ENCODE data around the gene COPZ1. TPM values are rescaled to one million over a fixed set of nuclear protein-coding genes. Genes with fewer than 3 reads are reported as not detected.

COPZ1 gene
- total RNA-seq, 4 donors from 2014 or later, result 60.8 to 92.3 (median 79.5) TPM

- TF ChIP-seq, protein P1, sequence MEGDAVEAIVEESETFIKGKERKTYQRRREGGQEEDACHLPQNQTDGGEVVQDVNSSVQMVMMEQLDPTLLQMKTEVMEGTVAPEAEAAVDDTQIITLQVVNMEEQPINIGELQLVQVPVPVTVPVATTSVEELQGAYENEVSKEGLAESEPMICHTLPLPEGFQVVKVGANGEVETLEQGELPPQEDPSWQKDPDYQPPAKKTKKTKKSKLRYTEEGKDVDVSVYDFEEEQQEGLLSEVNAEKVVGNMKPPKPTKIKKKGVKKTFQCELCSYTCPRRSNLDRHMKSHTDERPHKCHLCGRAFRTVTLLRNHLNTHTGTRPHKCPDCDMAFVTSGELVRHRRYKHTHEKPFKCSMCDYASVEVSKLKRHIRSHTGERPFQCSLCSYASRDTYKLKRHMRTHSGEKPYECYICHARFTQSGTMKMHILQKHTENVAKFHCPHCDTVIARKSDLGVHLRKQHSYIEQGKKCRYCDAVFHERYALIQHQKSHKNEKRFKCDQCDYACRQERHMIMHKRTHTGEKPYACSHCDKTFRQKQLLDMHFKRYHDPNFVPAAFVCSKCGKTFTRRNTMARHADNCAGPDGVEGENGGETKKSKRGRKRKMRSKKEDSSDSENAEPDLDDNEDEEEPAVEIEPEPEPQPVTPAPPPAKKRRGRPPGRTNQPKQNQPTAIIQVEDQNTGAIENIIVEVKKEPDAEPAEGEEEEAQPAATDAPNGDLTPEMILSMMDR (IDR thresholded peaks at IDR 0.05; ENCODE audit: low read depth), result no peak
Measured at GRCh38 chr12:54351341-54351740, 26.4 kb downstream of the COPZ1 start.

- TF ChIP-seq, protein P1 (IDR thresholded peaks at IDR 0.05; ENCODE audit: low read depth), result no peak
Measured at GRCh38 chr12:54352022-54352531, 27.1 kb downstream of the COPZ1 start.

GRCh38 chr12:54352891-54353874, 28.3 kb downstream of the COPZ1 start:
- TF ChIP-seq, protein P1 (IDR thresholded peaks at IDR 0.05; ENCODE audit: low read depth), result no peak

DNA sequence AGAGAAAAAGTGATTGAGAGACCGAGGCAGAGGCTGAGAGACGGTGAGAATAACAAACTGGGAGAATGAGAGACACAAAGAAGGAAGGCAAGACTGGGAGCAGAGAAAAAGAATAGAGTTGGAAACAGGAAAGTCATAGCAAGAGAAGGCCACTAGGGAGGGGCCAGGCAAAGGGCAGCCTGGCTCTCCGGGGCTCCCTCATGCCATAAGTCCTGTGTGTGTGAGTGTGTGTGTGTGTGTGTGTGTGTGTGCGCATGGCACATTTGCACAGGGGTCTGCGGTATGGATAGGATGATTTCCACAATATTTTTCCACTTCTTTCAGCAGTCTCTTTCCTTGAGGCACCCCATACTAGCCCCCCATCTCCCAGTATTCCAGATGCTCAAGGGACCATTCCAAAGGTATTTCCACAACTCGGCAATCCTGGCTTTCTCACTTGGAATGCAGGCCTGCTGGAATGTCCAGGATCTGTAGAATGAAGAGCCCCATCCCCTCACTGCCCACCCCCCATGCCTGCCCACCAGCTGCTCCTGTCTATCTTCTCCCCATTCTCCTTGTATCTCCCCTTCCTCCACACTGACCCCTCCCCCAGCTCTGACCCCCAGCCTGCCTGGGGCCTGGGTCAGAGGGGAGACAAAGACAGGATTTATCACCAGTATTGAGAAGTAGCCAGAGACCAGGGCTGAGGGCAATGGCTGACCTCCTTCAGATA, 30.3 kb downstream of the COPZ1 start:
- TF ChIP-seq, protein P1 (IDR thresholded peaks at IDR 0.05; ENCODE audit: low read depth), result no peak

DNA sequence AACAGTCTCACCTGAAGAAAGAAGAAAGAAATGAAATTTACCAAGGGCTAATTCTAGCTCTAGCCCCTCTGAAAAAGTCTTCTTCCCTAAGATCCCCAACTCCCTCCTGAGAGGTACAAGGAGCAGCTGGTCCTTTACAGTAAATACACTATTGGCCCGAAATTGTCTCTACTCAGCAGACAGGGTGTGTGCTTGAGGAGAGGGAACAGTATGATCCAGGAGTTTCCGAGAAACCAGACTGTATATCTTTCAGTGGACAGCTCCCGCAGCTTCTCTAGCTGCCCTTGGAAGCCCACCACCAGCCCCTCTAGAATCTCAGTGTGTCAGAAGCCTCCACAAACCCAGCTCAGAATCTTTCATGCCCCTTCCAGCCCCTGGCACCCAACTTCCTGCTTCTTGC, 31.3 kb downstream of the COPZ1 start:
- TF ChIP-seq, protein P1 (IDR thresholded peaks at IDR 0.05; ENCODE audit: low read depth), result no peak

- TF ChIP-seq, protein P1 (IDR thresholded peaks at IDR 0.05; ENCODE audit: low read depth), result no peak
Measured at GRCh38 chr12:54356951-54357356, 32.0 kb downstream of the COPZ1 start.
